Effector CD8-positive, alpha-beta T cell (primary cell): ENCODE measurements around the gene ADRA2C.

Source experiments
- DNase-seq: peaks from one replicate; lab custom pipeline; 2025; lab: John Stamatoyannopoulos, UW
- total RNA-seq, 4 experiments: gene quantifications; one replicate each; lab custom pipeline; 2026; lab: John Stamatoyannopoulos, UW

The ADRA2C gene
- total RNA-seq = 0 to 0.54 (median 0.13) reads per million in 4 experiments

DNA sequence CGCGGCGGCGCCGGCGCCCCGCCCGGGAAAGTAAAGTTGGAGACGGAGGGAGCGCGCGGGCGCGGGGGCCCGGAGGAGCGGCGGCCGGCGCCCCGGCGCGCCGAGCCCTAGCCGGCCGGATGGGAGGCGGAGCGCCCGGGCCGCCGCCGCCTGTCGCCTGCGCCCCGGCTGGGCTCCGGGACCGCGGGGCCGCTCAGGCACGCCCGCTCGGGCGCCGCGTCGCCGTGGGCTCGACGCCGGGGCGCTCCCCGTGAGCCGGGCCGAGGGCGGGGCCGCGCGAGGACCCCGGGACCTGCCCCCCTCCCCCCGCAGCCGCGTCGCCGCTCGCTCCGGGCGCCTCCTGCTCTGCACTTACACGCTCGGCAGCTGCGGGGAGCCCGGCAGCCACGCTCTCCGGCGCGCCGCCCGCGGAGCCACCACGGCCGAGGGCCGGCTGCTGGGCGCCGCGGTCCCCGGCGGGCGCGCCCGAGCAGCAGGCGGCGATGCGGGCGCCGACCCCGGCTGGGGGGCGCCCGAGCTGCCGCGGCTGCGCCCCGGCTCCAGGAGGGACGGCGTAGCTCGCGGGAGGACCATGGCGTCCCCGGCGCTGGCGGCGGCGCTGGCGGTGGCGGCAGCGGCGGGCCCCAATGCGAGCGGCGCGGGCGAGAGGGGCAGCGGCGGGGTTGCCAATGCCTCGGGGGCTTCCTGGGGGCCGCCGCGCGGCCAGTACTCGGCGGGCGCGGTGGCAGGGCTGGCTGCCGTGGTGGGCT is at the start of gene ADRA2C:
Gene ADRA2C, plus strand, starts transcription at position 350 of the 749 bp plus-strand sequence. Its CDS starts 222 bp downstream, at position 572.
- no peak for DNase-seq

DNA sequence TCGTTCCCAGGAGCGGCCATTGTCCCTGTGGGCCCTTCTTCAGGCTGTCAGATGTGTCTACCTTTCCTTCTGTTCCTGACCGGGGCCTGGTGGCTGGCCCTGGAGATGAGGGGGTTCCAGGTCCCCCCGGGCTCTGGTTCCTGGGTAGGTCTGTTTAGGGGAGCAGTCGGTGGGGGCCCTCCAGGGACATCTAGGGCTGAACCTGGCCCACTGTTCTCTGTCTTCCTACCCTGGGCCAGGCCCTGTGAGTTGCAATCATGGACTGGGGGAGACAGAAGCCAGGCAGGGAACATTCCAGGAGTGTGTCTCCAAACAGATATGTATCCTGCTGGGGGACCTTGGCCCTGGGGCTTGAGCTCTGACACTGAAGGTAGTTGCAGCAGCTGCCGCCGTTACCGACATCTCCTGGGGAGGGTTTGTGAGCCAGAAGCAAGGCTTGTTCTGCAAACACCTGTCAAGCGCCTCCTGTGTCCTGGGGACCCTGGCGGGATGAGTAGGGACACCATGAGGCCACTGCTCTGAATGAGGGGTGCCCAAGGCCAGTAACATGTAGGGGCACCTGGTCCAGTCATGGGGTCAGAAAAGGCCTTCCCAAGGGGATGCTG is 49.5 kb upstream of the ADRA2C start:
- DNase-seq = no peak

DNA sequence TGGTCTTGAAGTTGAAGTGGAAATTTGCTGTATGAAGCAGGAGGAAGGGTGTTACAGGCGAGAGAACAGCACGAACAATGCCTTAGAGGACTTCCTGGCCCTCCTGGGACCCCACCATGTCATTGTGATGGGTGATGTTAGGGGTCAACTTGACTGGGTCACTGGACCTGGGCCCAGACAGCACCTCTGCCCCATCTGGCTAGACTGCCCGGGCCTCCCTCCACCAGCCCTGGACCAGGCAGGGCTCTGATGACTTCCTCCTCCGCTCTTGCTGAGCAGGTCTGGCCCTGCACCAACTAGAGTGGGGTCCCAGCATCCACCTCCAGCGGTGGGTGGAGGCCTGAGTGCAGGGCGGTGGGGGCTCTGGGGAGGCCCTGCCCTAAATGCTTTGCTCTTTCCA is 48.9 kb upstream of the ADRA2C start:
- DNase-seq = no peak

DNA sequence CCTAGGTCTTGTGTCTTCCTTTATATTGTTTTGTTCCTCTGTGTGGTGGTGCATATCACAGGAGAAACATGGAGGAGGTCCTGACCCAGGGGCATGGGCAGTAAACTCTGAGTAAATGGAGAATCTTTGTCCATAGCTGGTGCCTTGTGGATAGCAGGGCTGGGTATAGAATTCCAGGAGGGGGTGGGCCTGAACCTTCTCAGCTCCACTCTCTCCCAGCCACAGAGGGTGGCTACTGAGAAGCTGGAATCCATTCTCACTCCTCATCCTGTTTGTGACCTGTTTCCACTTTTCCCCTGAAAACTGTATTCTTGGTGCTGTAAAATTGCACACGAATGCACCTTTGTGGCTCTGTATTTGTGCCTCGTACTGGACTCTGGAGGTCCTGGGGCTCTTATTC is 47.7 kb upstream of the ADRA2C start:
- DNase-seq = no peak

DNA sequence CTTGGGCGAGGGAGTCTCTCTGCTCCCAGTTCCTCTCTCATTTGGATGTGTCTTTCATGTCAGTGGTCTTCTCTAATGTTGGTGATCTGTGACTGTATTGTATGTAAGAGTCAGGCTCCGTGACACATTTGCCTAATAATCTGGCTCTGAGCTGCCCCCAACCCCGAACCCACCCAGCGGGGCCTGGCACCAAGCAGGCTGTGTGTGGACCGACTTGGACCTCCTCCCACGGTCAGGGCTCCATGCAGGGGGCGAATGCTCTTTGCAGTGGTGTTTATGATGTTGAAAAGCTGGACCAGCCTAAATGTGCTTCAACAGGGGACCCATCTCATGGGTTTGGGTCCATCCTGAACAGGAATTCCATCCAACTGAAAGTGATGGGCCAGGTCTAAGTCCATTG is 47.0 kb upstream of the ADRA2C start:
- no peak for DNase-seq

DNA sequence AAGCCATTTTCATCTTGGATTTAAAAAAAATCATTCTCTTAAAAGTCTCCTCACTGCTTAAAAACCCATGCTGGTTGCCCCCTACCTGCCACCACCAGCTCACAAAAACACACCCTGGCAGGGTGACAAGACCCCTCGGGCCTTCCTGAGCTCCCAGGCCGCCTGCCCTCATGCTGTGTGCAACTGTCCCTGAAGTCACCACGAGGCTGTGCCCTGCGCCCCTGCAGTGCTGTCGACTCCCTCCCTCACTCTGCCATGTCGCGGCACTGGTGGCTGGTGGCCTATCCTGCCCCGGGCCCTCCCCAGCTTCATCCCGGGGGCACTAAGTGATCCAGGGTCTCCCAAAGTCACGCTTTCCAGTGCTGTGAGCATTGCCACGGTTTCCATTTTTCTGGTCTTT is 46.3 kb upstream of the ADRA2C start:
- DNase-seq = no peak

DNA sequence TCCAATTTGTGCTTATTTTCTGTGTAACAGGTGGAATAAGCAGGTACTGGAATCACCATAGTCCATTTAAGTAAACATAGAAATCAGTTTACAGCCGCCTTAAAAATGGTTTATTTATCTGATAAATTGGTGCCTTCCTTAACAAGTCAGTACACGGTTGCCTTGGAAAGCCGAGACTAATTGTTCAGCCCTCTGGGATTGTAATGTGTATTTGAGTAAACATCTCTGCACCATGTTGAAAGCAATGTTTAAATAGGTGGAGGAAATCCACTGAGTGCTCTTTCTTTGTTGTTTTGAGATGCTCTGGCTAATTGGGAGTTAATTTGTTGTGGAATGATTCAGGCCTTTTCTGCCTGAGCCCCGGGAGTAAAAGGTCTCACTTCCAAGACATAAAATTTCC is 45.7 kb upstream of the ADRA2C start:
- no peak for DNase-seq

DNA sequence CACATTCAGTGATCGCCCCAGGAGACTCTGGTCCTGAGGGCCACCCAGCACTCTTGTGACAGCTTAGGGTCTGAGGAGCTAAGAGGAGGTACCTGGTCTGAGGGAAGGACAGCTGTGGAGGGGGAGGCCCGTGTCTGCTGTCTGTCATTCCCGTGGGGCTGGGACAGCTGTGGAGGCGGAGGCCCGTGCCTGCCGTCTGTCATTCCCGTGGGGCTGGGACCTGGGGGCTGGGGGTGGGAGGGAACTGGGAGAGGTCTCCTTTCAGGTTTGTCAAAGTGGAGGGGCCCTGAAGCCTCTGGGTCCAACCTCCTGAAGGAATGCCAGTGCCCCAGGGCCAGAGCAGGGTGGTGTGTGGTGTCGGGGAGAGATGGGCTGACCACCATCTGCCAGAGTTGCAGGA is 45.0 kb upstream of the ADRA2C start:
- no peak for DNase-seq

DNA sequence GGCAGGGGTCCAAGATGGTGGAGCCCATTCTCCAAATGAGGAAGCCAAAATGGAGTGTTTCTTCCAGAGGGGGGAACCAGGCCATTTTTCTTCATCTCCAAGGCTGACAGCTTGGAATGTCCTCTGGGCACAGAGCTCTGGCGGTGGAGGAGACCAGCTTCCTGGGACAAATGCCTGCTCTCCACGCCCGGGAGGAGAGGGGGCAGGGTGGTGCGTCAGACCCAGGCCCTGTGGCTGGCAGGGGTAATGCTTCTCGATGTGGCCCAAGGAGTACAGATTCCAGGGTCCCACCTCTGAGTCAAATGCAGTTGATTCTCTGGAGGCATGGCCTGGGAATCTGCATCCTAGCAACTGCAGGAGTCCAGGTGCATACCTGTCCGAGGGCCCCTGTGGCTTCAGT is 44.6 kb upstream of the ADRA2C start:
- no peak for DNase-seq

DNA sequence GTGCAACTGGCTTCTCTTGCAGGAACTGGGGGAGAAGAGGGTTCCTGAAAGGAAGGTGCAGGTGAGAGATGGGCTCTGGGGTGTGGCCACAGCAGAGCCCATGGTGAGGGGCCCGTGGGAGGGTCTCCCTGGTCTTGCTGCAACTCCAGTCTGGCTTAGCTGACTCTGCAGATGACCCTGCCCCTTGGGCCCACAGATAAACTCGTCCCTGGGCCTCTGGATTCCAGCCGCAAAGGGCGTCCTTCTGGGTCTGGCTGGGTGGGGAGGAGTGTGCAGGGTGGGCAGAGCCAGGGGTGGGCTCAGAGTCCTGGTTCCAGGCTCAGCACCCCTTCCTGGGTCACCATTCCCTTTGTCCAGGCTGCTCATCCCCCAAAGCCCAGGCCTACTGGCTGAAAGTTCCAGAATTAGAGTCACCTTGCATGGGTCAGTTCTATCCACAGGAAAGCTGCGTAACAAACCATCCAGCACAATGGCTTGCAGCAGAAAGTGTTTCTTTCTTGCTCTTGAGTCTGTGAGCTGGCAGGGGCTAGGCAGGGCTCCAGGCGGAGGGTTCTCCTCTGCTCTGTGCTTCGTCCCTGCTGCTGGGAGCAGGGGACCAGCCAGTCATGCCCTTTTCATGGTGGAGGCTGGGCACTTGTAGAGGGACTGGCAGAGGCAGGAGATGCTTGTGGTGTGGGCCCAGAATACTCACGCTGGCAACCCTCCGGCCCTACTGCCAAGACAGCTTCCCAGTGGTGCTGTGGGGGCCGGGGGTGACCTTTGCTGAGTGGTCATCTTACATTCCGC is 43.5 kb upstream of the ADRA2C start:
- no peak for DNase-seq

DNA sequence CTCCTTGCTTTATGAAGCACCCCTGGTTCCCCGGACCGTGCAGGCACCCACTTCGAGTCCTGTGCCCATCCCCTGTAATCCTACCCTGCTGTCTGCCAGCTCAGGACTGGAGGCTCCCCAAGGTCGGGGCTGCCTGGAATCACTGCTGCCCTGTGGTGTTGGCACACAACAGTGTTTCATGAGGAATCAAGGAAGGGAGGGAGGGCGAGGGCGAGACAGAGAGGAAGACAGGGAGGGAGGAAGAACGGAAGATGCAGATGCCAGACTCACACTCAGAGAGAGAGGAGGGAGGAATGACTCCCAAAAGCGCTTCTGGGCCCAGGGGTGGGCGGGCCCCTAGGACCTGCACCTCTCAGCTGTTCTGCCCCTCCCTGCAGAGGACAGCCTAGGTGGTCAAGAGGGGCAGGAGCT is 42.9 kb upstream of the ADRA2C start:
- DNase-seq = no peak

DNA sequence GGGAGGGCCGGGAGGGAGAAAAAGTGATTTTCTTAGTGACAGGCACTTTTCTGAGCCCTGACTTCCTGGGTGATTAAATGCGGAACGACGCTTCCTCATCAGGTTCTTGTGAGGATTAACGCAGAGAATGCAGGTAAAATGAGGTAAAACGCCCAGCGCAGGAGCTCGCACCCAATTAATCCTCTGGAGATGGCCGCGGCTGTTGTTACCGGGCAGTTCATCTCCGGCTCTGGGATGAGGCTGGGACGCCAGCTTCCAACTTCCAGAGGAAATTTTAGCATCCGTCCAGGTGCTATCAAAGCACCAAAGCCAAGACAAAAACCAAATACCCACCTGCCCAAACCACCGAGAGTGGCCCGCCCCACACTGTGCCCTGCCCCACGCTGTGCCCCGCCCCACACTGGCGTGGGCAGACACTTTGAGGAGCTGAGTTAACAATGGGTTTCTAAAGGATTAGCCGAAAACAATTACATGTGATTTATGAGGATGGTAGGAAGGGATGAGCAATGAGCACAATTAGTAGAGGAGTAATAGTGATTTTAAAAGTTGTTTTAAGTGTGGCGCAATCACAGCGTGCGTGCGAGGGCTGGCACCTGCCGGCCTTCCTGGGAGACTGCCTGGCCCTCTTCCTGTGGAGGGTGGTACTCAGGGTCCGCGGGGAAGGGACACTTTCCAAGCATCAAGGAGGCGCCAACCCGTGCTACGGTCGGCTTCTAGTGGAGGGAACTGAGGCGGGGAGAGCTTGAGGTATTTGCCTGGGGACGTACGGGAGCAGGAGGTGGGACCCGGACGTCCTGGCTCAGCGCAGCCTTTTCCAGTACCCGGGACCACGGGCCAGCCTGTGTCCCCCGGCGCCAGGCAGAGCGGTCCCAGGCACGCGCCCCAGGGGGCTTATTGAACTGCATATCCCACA is 41.6 kb upstream of the ADRA2C start:
- DNase-seq = no peak

DNA sequence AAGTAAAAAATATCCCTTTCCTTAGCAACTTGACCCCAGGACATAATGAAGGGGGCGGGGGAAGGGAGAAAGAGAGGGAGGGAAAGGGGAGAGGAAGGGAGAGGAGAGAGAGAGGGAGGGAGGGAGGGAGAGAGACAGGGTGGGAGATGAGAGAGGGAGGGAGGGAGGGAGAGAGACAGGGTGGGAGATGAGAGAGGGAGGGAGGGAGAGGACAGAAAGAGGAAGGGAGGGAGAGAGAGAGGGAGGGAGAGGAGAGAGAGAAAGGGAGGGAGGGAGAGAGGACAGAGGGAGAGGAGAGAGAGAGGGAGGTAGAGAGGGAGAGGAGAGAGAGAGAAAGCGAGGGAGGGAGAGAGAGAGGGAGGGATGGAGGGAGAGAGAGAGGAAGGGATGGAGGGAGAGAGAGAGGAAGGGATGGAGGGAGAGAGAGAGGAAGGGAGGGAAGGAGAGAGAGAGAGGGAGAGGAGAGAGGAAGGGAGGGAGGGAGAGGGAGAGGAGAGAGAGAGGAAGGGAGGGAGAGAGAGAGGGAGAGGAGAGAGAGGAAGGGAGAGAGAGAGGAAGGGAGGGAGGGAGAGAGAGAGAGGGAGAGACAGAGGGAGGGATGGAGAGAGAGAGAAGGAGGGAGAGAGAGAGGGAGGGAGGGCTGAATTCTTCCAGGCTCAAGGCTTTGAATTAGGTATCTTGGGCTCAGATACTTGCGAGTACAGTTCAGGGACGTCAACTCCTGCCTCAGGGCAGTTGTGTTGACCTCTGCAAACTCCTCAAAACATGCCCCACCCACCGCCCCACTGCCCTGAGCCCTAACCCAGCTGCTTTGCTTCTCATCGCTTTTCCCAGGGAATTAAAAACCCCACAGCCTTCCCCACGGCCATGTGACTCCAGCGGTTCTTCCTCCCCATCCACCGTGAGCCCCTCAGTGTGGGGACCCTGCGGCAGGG is 40.0 kb upstream of the ADRA2C start:
- no peak for DNase-seq

DNA sequence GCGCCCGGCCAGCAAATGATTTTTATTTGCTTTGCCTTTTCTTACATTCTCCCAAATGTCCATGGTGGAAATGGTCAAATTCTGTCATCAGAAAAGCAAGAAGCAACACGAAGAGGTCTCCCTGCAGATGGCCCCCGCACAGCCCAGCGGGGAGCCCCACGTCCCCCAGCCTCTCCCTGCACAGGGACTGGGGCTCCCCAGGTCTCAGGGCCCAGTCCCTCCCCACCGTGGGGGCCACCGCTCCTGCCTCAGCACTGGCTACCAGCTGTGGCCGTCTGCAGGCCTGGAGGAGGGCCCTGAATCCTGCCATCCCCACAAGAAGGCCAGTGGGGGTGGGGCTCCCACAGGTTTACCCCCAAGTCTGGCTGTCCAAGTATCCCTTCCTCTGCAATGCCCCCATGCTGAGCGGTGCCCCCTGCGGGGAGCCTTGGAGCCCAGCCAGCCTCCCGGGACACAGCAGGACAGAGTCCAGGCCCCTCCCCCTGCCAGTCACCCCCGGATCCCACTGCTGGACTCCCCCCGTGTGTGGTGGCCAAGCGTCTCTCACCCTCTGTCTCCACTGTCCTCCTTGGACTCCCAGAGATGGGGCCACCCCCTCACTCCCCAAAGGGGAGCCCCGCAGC is 38.2 kb upstream of the ADRA2C start:
- no peak for DNase-seq

DNA sequence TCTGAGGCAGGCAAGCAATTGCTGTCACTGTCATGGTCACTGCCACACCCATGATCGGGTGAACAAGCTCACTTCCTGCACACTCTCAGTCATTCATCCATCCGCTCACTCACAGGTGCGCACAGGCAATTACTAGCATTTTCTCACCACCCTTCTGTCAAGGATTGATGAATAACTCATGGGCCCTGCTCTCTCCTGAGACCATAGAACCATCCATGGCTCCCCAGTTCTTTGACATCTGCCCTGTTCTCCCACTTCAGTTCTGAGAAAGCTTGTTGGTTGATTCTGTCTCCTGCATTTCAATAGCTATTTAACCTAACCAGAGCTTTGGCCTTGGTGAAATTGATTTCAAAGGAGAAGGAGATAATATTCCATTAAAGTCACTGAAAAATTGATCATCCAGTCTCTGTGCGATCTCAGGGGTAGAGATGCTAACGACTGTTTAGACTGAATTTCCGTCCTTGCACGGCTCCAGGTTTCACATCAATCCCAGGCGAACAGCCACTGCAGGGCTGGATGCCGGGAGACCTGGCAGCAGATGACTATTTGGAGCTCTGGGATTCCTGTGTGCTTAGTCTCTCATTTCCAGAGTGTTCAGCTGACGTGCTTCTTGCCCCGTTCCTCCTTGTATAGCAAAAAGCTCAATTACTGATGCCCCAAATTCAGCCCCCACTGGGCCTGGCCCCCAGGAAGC is 36.9 kb upstream of the ADRA2C start:
- DNase-seq = no peak

DNA sequence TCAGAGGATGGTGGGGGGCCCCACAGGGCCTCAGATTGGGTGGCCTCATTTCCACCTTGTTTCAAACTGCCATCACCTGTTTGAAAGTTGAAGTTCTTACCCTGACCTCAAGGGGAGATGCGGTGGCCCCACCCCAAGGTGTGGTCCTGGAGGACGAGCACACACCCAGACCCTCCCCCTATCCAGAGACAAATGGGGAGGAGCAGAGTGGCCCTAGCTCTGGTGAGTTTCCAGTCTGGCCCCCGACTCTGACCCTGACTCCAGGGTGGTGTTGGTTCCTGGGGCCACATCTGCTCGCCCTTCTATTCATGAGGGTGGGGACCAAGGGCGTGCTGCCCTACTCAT is 36.3 kb upstream of the ADRA2C start:
- no peak for DNase-seq

DNA sequence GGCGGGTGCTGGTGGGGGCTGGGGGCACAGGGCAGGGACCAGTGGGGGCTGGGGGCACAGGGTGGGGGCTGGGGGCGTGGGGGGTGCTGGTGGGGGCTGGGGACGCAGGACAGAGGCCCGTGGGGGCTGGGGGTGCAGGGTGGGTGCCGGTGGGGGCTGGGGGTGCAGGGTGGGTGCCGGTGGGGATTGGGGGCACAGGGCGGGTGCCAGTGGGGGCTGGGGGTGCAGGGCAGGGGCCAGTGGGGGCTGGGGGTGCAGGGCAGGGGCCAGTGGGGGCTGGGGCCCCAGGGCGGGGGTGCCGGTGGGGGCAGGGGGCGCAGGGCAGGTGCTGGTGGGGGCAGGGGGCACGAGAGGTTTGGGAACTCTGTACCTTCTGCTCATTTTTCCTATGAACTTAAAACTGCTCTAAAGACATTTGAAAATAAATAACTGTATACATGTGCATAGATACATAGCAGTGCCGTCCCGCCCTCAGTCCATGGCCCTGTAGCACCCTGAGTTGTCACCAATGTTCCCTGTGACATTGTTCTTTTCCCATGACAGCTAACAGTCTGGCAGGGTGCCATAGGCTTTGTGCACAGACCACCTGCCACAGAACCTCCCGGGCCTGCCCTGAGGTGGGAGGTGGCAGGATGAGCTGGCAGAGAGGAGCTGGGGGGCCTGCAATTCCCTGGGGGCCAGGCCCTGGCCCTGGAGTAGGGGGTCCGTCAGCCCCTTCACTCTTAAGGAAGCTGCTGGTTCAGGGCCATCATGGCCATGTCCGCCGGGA is 35.6 kb upstream of the ADRA2C start:
- no peak for DNase-seq

DNA sequence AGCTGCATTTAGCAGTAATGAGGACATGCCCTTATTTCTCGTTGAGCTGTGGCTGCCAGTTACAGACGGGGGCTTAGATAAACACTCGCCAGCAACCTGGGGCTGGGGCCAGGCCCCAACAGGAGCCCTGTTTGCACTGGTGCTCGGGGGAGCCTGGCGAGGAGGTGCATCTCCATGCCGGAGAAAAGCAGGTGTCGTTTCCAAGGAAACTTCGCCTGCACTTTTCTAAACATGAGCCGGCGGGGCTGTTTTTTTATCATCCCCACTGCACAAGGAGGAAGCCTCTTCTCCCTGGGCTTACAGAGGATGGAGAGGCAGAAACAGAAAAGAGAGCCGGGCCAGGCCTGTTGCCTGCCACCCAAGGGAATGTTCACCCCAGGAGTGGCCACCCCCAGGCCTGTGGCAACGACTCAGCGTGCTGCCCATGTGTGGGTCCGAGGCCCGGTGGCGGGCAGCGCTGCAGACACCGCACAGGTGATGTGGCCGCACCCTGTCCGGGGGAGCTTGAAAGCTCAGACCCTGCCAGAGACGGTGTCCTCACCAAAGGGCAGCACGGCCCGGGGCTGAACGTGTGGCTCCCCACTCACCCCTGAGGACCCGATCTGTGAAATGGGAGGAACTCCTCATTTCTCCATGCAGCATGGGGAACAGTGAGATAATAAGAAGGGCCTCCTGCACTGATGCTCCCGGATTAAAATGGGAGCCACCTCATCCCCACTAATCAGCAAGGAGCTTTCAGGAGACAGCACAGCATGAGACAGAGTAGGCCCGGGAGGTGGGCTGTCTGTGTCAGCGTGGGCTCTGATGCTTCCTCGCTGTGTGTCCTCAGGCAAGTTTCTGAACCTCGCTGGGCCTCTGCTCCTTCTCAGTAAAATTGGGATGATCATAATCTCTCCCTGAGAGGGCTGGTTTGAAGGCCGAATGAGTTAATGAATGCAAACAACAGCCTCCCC is 33.8 kb upstream of the ADRA2C start:
- no peak for DNase-seq
